SKM-1 (cell line): ENCODE data around the gene STRA6.

Experiments
- DNase-seq: peaks from one replicate; lab custom pipeline; 2025; ENCODE audit not compliant: unreplicated experiment; lab: John Stamatoyannopoulos, UW

Gene STRA6, protein sequence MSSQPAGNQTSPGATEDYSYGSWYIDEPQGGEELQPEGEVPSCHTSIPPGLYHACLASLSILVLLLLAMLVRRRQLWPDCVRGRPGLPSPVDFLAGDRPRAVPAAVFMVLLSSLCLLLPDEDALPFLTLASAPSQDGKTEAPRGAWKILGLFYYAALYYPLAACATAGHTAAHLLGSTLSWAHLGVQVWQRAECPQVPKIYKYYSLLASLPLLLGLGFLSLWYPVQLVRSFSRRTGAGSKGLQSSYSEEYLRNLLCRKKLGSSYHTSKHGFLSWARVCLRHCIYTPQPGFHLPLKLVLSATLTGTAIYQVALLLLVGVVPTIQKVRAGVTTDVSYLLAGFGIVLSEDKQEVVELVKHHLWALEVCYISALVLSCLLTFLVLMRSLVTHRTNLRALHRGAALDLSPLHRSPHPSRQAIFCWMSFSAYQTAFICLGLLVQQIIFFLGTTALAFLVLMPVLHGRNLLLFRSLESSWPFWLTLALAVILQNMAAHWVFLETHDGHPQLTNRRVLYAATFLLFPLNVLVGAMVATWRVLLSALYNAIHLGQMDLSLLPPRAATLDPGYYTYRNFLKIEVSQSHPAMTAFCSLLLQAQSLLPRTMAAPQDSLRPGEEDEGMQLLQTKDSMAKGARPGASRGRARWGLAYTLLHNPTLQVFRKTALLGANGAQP

DNA sequence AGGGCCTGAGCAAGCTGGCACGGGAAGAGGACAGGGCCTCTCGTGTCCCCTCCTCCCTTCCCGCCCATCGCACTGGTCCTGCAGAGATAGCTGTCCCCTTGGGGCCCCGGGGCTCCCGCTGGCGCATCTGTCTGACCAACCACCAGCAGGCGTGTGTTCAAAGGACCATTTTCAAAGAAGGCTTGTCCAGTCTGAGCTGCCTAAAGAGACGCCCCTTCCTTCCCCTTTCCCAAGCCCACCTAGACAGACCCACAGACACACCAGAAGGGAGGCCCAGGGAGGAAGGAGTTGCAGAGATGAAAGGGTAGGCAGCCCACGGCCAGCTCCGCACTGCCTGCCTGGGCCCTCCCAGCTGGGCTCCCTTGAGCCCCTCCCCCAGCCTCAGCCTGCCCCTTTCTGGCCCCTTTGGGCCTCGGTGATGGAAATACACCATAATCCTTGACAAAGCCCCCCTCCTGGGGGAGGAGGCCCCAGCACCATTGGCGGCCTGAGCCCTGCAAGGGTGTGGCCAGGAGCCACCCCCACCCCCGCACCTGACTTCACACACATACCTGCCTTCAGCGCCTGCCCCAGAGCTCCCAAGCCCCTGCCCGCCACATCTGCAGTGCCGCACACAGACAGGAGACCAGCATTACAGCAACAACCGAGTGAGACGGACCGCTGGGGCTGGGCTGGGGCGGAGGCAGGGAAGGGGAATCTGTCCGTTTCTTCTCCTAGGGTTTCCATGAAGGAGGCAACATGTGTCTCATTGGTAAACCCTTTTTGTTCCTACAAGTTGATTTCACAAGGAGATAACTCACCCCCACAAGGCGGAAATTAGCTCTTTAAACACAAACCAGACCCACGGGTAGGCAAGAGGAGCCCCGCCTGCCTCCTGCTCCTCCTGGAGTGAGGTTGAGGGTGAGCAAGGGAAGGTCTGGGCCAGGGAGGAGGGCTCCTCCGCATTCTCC lies at the start of gene STRA6:
STRA6 (minus strand) TSS at position 336 of the 950 bp plus-strand sequence. CDS start 520 bp downstream, outside the sequence.
- no peak for DNase-seq

DNA sequence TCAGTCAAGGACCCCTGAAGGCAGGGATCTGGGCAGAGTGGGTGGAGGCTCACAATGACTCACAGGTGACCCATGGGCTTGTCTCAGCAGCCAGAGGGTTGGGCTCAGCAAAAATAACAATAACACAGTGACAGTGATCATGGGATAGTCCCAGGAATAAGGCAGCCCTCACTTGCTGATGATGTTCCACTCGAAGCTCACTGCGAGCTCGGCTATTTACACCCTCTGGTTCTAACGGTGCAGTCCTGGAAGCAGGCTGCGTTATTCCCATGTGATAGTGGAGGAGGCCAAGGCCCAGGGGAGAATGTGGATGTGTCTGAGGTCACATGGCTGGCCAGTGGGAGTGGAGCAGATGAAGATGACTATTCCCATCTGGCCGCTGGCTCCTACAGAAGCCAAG lies 49.7 kb upstream of the STRA6 start:
- no peak for DNase-seq

DNA sequence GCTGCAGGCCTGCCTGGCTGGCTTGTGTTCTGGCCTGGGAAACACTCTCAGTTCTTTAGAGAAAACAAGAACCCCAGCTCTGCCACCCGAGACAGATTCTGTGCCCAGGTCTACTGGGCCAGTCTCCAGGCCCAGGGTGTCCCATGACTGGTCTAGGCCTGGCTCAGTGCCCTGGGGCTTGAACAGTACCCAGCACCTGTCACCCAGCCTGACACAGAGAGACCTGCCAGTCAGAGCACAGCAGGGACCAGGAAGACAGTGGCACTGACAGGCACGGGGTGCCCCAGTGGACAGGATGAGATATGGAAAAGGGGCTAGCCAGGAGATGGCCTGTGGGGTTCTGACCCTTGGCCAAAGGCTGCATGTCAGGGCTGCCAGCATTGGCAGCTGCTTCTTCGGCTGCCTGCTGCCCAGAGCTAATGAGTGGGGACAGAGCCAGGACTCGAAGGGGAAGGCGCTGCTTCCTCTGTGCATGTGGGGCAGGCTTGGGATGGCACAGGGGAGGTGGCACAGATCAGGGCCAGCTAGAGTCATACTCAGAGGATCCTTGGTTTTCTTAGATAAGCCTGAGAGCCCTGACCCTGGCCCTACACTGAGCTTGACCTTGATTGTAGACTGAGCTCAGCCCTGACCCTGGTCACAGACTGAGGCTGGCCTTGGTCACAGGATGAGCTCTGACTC lies 48.7 kb upstream of the STRA6 start:
- no peak for DNase-seq

DNA sequence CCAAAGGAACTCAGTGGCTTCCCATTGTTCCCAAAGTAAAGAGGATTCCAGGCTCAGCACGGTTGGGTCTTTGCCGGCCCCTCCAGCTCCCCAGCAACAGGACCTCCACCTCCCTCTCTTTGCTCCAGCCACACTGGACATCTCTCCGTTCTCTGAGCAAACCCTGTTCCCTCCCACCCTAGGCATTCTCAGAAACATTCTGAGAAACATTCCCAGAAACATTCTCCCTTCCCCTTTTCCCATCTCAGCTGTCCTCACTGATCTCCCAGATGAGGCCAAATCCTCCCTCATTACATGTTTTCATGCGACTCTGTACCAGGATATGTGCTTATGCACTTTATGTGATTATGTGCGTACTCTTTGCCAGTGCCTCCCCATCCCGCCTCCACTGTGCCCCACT lies 47.7 kb upstream of the STRA6 start:
- DNase-seq, result no peak

DNA sequence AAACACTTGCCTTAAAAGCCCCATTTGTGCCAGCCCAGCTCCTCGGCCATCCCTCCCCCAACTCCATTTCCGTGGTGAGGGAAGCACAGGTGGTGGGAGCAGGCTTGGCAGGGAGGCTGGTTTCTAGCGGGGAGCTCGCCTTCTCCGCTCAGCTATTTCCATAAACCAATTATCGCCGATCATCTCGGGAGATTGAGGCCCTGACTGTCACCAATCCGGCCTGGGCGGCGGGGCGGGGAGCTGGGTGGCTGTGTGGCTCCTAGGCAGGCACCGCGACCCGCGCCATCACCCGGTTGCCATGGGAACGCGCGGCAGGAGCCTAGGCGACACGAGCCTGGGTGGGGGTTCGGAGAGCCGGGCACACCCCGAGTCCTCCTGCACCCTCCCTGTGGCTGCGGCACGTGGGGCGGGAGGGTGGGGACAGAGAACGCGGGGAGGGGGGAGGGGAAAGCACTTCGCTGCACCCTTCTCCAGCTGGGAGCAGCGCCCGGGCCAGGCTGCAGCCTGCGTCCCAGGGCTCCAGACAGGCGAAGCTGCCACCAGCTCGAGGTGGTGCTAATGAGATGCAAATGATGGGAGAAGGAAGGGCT lies 42.9 kb upstream of the STRA6 start:
- DNase-seq, result no peak

DNA sequence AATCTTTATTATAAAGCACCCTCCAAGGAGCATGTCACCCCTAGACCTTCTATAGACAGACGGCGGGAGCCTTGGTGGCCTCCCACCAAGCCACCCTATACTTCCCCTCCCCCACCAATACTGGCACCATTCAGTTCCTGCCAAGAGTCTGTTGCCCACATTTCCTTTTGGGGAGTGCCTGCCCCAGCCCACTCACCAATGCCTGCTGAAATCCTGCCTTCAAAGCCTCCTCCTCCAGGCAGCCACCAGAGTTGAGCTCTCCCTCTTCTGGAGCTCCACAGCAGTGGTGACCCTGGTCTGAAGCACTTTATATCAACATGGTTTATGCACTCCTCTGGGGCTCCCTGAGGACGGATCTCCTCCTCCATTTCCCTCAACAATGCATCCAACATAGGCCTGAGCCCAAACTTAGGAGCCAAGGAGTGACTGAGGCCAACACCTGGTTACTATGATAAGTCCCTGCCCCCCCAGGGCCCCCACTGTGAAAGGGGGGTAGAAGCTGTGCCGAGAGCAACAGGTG lies 42.3 kb upstream of the STRA6 start:
- no peak for DNase-seq

DNA sequence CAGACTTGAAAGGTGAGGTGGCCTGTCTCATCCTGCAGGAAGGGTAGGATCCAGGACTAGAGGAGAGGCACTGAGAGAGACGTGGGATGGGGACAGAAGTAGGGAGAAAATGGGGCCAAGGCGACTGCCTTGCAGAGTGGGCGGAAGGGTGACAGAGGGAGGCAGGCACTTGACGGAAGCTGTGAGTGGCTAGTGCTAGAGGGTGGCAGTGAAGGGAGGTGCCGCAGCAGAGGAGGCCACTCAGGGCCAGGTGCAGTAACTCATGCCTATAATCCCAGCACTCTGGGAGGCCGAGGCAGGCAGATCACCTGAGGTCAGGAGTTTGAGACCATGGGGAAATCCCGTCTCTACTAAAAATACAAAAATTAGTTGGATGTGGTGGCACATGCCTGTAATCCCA lies 40.8 kb upstream of the STRA6 start:
- no peak for DNase-seq

DNA sequence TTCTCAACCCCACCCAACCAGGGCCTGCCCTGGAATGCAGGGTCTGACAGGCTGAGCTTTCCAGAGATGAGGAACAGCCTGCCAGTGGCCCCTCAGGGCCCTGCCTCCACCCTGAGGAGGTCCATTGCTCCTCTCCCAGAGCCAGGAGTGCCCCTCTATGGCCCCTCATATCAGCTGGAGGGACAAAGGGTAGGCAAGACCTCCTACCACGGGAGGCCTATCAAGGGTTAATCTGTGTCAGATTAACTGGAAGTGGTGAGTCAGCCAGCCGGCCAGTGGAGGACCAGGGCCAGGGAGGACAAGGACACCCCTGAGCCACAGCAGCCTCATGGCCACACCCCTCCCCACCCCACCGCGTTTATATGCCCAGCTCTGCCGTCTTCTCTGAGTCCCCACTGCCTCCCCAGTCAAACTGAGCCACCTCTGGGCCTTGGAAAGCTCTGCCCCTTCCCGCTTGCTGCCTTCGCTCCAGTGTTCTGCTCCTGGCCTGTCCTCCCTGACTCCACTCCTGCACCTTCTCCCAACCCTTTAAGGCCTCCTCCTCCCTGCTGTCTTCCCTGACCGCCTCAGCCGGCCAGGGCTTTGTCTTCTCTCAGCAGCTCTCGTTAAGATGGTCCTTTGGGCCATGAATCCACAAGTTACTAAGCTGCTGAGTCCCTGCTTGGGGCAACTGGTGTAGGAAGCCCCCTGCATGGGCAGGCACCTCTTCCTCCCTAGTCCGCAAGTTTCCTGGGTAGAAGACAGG lies 40.0 kb upstream of the STRA6 start:
- DNase-seq, result no peak

DNA sequence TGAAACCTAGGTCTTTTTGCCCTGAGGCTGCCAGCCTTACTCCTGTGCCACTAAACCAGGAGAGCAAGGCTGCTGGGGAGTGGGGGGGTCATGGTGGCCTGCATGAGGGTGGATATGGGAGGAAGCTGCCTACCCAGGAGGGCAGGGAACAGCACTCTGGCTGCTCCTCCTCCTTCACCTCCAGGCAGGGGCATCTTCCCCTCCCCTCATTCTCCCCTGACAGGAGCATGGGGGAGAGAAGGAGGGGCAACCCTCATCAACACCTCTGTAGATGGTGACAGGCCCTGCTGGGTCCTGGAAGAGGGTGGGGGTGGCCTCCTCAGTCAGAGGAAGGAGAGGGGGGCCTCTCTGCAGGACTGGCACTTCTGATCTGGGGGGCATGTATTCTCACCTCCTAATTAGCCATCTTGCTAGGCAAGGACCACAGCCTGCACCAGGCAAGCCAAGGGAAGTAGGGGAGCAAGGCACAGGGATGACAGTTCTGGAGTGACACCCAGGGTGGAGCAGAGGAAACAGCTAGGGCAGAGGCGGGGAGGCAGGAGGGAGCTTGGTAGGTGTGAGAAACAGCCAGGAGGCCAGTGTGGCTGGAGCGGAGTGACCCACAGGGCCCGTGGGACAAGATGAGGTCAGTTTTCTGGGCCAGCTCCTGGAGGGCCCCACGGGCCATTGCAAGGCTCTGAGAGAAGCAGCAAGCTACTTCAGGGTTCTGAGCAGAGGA lies 38.5 kb upstream of the STRA6 start:
- DNase-seq, result no peak

DNA sequence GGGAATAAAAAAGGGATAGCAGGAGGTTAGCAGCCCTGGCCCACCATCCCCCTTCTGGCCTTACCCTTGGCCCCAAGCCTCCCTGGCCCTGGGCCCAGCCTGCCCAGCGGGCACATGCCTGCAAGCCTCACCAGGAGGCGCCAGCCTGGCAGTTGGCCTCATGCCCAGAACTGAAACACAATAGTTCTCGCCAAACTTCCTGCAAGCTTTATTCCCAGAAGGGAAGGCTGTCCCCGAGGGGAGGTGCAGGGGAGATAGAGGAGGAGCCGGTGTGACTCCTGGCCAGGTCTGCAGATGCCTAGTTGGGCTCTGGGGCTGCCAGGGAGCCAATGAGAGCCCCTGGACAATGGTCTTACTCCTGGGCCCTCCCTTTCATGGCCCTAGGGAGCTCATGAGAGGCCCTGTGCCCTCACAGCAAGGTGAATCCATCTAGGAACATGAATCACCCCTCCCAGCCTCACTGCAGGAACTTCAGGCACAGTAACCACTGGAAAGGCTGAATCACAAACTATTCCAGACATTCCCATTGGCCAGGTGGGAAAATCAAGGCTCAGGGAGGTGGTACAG lies 37.5 kb upstream of the STRA6 start:
- no peak for DNase-seq

DNA sequence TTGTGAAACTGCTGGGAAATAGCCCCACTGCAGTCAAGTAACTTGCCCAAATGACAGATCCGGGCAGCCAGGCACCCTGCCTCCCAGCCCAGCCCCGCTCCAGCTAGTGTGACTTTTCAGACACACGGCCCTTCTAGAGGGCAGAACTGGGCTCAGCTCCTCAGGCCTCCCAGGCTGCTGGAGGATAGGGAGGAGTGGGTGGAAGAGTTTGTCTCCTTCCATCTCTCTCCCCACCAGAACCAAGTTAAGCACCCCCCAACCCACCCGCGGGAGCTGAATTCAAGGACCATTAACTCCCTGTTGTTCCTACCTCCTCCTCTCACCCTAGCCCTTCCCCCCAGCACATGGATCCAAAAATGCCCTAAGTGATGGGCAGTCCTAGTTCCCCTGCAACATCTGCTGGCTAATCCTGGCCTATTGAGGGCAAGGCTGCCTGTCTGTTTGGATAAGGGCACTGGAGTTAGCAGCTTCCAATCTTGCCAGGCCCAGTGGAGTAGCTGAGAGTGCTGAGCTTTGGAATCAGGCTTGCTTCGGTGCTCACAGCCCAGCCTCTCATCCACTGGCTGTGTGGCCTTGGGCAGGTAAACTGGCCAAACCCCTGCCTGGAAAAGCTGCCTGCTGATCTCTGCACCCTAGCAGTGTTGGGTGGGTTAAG lies 36.6 kb upstream of the STRA6 start:
- no peak for DNase-seq

DNA sequence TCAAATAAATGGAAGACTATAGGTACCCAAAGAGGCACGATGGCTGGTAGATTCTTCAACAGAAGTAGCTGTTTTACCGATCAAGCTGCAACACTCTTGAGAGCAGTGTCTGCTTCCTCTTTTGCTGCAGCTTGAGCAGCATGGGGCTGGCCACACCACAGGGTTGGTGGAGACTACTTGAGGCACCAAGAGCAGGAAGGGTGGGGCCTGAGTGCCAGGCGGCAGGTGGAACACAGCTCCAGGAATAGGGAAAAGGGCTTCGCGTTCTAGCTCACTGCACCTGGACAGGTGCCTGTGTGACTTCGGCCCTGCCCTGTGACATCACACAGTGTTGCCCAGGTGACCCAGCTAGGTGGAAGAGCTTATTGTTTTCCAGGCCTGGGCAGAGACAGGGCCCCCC lies 33.4 kb upstream of the STRA6 start, which contains the start of gene CCDC33:
CCDC33 (plus strand) TSS at position 365 of the 400 bp plus-strand sequence. CDS start 394 bp downstream, outside the sequence.
- no peak for DNase-seq

DNA sequence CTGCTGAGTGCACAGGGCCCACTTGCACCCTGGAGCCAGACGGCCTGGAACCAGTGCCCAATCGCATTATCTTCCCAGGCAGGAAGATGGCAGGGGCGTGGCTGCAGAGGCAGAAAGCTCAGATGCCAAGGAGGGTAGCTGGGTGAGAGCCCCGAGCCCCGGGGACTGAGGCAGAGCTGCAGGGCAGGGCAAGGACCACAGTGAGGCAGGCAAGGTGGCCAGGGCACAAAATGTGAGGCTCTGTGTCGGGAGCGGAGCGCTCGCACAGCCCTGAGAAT lies 31.9 kb upstream of the STRA6 start:
- DNase-seq, result no peak

DNA sequence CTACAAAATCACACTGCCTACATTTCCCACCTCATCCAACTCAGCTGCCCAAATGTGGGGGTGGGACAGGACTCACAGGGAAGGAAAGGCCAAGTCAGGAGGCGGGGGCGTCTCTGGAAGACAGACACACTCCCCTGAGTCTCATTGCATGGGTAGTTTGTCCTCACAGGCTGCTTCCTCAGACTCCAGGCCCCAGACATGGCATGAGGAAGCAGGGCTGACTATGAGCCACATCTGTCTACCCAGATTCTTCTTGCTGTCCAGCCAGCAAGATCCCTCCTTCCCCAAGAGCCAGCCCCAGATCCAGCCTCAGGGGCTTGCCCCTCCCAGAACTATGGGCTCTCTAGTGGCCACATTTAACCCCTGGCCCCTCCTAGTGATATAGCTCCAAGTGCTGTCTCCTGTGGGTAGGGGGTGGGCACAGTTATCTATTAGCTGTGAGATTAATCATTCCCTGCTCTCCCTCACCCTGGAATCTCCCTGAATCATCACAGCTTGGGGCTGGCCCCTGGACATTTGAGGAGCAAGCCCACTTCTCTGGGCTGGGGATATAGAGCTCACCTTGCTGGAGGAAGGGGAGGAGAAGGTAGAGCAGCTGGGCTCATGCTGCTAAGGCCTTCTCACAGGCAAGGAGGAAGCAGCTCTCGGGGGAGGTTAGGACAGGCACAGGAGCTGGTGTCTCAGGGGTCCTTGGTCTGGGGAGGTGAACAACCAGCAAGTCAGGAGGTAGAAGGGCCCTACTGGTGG lies 31.4 kb upstream of the STRA6 start:
- no peak for DNase-seq

DNA sequence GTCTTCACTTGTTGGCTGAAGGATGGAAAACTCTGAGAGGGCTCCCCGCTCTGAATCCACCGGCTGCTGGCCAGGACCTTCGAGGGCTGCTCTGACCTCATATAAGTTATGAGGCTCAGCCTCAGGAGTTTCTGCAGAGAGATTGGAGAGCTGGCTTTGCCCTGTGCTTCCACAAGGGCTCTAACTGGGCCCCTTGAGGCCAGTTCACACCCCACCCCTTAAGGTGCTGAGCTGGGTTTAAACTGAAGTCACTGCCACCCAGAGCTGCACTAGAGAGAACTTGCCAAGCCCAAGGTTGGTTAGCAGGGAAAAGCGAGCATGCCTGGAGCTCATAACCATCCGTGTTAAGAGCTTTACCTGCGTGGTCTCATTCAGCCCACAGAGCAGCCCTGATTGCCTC lies 30.8 kb upstream of the STRA6 start:
- no peak for DNase-seq

DNA sequence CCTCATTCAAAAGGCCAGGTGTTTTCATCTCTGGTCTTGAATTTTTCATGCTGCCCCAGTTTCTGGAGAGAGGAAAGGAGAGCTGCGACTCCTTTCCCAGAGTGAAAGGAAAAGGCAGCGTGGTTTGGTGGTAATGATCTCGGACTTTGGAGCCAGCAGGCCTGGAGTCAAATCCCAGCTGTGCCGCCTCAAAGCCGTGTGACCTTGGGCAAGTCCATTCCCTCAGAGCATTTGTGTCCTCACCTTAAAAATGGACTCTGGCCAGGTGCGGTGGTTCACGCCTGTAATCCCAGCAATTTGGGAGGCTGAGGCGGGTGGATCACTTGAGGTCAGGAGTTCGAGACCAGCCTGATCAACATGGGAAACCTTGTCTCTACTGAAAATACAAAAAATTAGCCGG lies 28.9 kb upstream of the STRA6 start:
- DNase-seq, result no peak

DNA sequence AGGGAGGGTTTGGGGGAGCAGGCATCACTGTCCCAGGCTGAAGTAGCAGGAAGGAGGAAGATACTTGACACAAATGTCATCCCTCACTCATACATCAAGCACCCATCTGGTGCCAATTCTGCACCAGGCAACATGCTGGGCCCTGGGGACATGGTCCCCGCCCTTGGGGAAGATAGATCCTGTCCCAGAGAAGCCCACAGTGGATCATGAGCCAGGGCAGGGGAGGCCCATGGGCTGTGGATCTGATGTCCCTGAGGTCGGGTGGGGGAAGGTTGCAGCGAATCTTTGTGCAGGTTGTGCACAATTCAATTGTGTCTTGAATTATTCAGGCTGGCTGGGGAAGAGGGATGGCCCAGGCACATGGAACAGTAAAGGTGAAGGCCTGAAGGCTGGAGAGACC lies 27.1 kb upstream of the STRA6 start:
- no peak for DNase-seq

DNA sequence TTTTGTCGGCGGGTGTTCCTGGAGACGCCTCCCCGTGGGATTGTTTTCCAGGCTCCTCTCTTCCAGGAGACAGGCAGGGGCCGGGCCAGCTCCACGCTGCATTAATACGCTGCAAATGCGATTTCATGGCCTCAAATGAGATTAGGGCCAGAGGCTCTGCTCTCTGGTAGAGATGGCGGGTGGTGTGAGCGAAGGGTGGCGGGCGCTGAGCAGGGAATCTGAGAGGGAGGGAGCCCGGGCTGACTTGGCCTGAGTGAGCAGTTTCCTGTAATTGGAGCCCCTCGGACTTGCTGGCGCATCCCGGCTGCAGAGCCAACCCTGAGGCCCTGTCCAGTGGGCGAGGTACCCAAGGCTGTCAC lies 26.1 kb upstream of the STRA6 start:
- DNase-seq, result no peak
